ENCODE data around the gene CMTM5.

GRCh38 chr14:23359167-23359626, 17.6 kb upstream of the CMTM5 start:
- TF ChIP-seq CTCF (IDR thresholded peaks at IDR 0.05) (no peak), POLR2A (IDR thresholded peaks at IDR 0.05) (no peak), POLR2AphosphoS5 (IDR thresholded peaks at IDR 0.05) (no peak), EP300 (IDR thresholded peaks at IDR 0.05) (no peak)

Measured in stomach (tissue), 4 donors.